ELF-1 (cell line): ENCODE results near the gene GOLGA7B.
"Not testable (repeated sequence)": the region's sequence is repeated elsewhere in the genome, so short reads cannot be mapped to it uniquely, and the experiment has no call there.

ENCODE experiments used
- DNase-seq: peaks from one replicate; pipeline ENCODE4 v3.0.0-alpha.2; 2016; ENCODE audit warnings: low read depth, low spot score

GOLGA7B gene

GRCh38 chr10:97831259-97831658 is 18.4 kb upstream of the GOLGA7B start:
- no peak for DNase-seq

GRCh38 chr10:97836446-97836845 is 13.2 kb upstream of the GOLGA7B start:
- DNase-seq = no peak

GRCh38 chr10:97838091-97838490 is 11.6 kb upstream of the GOLGA7B start:
- DNase-seq = no peak

GRCh38 chr10:97841166-97841565 is 8.5 kb upstream of the GOLGA7B start:
- not testable (repeated sequence) for DNase-seq

- DNase-seq = not testable (repeated sequence)
These were observed 7.5 kb upstream of the GOLGA7B start for GRCh38 chr10:97842114-97842513.

GRCh38 chr10:97842656-97843280 is 6.9 kb upstream of the GOLGA7B start:
- DNase-seq = no peak

GRCh38 chr10:97843281-97843671 is 6.4 kb upstream of the GOLGA7B start:
- no peak for DNase-seq

GRCh38 chr10:97843972-97844371 is 5.7 kb upstream of the GOLGA7B start:
- DNase-seq = not testable (repeated sequence)

GRCh38 chr10:97844678-97845077 is 5.0 kb upstream of the GOLGA7B start:
- DNase-seq = no peak

- DNase-seq = no peak
These were observed 448 bp upstream of the GOLGA7B start for GRCh38 chr10:97849103-97849686.

GRCh38 chr10:97850446-97850845 is 803 bp downstream of the GOLGA7B start:
- no peak for DNase-seq

- no peak for DNase-seq
These were observed 1.8 kb downstream of the GOLGA7B start for GRCh38 chr10:97851341-97852001.

GRCh38 chr10:97852277-97852676 is 2.6 kb downstream of the GOLGA7B start:
- no peak for DNase-seq

- DNase-seq = no peak
These were observed 3.3 kb downstream of the GOLGA7B start for GRCh38 chr10:97852840-97853405.

- DNase-seq = no peak
These were observed 5.1 kb downstream of the GOLGA7B start for GRCh38 chr10:97854743-97855142.

- no peak for DNase-seq
These were observed 8.4 kb downstream of the GOLGA7B start for GRCh38 chr10:97858001-97858439.

- DNase-seq = peak; percentile 32
These were observed 11.6 kb downstream of the GOLGA7B start for GRCh38 chr10:97861097-97861750.

- DNase-seq = peak; percentile 55
These were observed 12.3 kb downstream of the GOLGA7B start for GRCh38 chr10:97861924-97862323.

- no peak for DNase-seq
These were observed 14.2 kb downstream of the GOLGA7B start for GRCh38 chr10:97863808-97864207.

GRCh38 chr10:97865488-97865887 is 15.8 kb downstream of the GOLGA7B start:
- DNase-seq = no peak

GRCh38 chr10:97866524-97867219 is 17.0 kb downstream of the GOLGA7B start:
- no peak for DNase-seq
